Endodermal cell (in vitro differentiated cells): ENCODE data around the gene PRKCZ. TPM values are rescaled to one million over a fixed set of nuclear protein-coding genes. Genes with fewer than 3 reads are reported as not detected.

Experiments used
- DNase-seq: peaks from one replicate; pipeline ENCODE4 v3.0.0-alpha.2; 2017
- H3K27ac ChIP-seq: 2 replicates; pipeline ENCODE4 v1.5.1; 2013; ENCODE audit warnings: mild to moderate bottlenecking, low read depth, low read length, moderate library complexity
- H3K27me3 ChIP-seq: 2 replicates; pipeline ENCODE4 v1.6.1; 2013; ENCODE audit warnings: mild to moderate bottlenecking, low read length, moderate library complexity; ENCODE audit not compliant: insufficient read depth, control insufficient read depth, poor library complexity, severe bottlenecking
- H3K36me3 ChIP-seq: 2 replicates; pipeline ENCODE4 v1.7.0; 2013; ENCODE audit warnings: mild to moderate bottlenecking, low read length, moderate library complexity; ENCODE audit not compliant: control insufficient read depth, insufficient read depth
- H3K4me1 ChIP-seq: one replicate; pipeline ENCODE4 v1.7.0; 2013; ENCODE audit warnings: low read length; ENCODE audit not compliant: control insufficient read depth, insufficient read depth
- H3K4me3 ChIP-seq: 2 replicates; pipeline ENCODE4 v1.5.1; 2013; ENCODE audit warnings: mild to moderate bottlenecking, low read length, moderate library complexity
- H3K9ac ChIP-seq: 2 replicates; pipeline ENCODE4 v1.6.1; 2013; ENCODE audit warnings: mild to moderate bottlenecking, low read length, moderate library complexity; ENCODE audit not compliant: poor library complexity, severe bottlenecking; ENCODE audit errors: extremely low read depth
- H3K9me3 ChIP-seq: 2 replicates; pipeline ENCODE4 v1.6.1; 2013; ENCODE audit warnings: mild to moderate bottlenecking, low read length, moderate library complexity; ENCODE audit not compliant: control insufficient read depth
- H3K27ac Mint-ChIP-seq: 2 replicates; pipeline ENCODE4 v1.8.0; 2020; ENCODE audit warnings: mixed read lengths
- H3K27me3 Mint-ChIP-seq: 2 replicates; pipeline ENCODE4 v1.8.0; 2021; ENCODE audit warnings: mild to moderate bottlenecking, mixed read lengths; ENCODE audit not compliant: insufficient read depth
- H3K36me3 Mint-ChIP-seq: 2 replicates; pipeline ENCODE4 v1.8.0; 2020; ENCODE audit warnings: low read depth, mixed read lengths
- H3K4me1 Mint-ChIP-seq: 2 replicates; pipeline ENCODE4 v1.8.0; 2020; ENCODE audit warnings: mixed read lengths
- H3K4me3 Mint-ChIP-seq: 2 replicates; pipeline ENCODE4 v1.8.0; 2020; ENCODE audit warnings: mild to moderate bottlenecking, moderate library complexity, mixed read lengths
- H3K9me3 Mint-ChIP-seq: 2 replicates; pipeline ENCODE4 v1.8.0; 2020; ENCODE audit warnings: mild to moderate bottlenecking, mixed read lengths
- CTCF ChIP-seq: fragments of 200-600 bp; sonication (generic); conservative IDR thresholded peaks from 2 replicates; pipeline ENCODE4 v1.5.0; 2021; ENCODE audit warnings: antibody characterized with exemption, mild to moderate bottlenecking
- WGBS, 2 experiments: methylation state at CpG; one replicate each; pipeline versions ENCODE4 v1.1.5 to v1.1.7; 2013; ENCODE audit warnings: missing lambda C conversion rate in 2 of 2, mixed read lengths in 1 of 2; ENCODE audit not compliant: insufficient coverage in 1 of 2, insufficient read length in 1 of 2; 5-methylcytosine and 5-hydroxymethylcytosine counted together
- total RNA-seq, 2 donors: library from RNA; stranded (reverse); fragmentation: NEBNext Ultra II Directional in 1 of 2; extraction: Animal tissue kit (Norgen Biotek cat#: 25700) in 1 of 2; gene quantifications; 2 replicates in 1 of 2; 3 replicates in 1 of 2; pipeline ENCODE4 v1.2.1, GENCODE V29; 2021

Gene PRKCZ
- total RNA-seq, 2 donors from 2014 or later: 49.9 to 68.5 TPM

GRCh38 chr1:2212274-2212531 is 162.0 kb downstream of the PRKCZ start:
- 61% methylated on average over 5 to 10 of the region's 10 CpGs for WGBS, 2 experiments
- no peak for TF ChIP-seq CTCF
- H3K27ac Mint-ChIP-seq: peak overlapping the region; percentile 89
- no peaks in the 10 kb centered on the region for H3K9me3 Mint-ChIP-seq
- no peaks in the 10 kb centered on the region for H3K27me3 Mint-ChIP-seq
- no peak for DNase-seq
- Histone ChIP-seq H3K4me1 (peaks cover 10% of the 10 kb centered on the region), H3K27me3 (no peaks in the 10 kb centered on the region), H3K9me3 (no peaks in the 10 kb centered on the region), H3K27ac (peak overlapping the region; percentile 96), H3K36me3 (no peaks in the 10 kb centered on the region), H3K4me3 (no peak overlapping the region), H3K9ac (peak overlapping the region; percentile 63)
- H3K4me1 Mint-ChIP-seq: peaks cover 17% of the 10 kb centered on the region
- H3K4me3 Mint-ChIP-seq: peak overlapping the region; percentile 29
- H3K36me3 Mint-ChIP-seq: no peaks in the 10 kb centered on the region

- Histone ChIP-seq H3K36me3 (no peaks in the 10 kb centered on the region), H3K4me3 (no peak overlapping the region), H3K9me3 (no peaks in the 10 kb centered on the region), H3K4me1 (peaks cover 10% of the 10 kb centered on the region), H3K27ac (peak overlapping the region; percentile 96), H3K9ac (peak overlapping the region; percentile 63), H3K27me3 (no peaks in the 10 kb centered on the region)
- Mint-ChIP-seq H3K36me3 (no peaks in the 10 kb centered on the region), H3K27ac (peak overlapping the region; percentile 84), H3K4me1 (peaks cover 14% of the 10 kb centered on the region), H3K4me3 (peak overlapping the region; percentile 29), H3K9me3 (no peaks in the 10 kb centered on the region), H3K27me3 (no peaks in the 10 kb centered on the region)
- whole genome bisulfite sequencing, 2 experiments: 21 to 39% methylated on average over 30 to 49 of the region's 49 CpGs
- DNase-seq: peak; percentile 97
- peak; percentile 28 for TF ChIP-seq CTCF
Observed at GRCh38 chr1:2212532-2213491, 162.6 kb downstream of the PRKCZ start.

GRCh38 chr1:2213576-2214505 is 163.6 kb downstream of the PRKCZ start:
- Histone ChIP-seq H3K4me1 (peaks cover 10% of the 10 kb centered on the region), H3K36me3 (no peaks in the 10 kb centered on the region), H3K27ac (peak overlapping the region; percentile 96), H3K9ac (no peak overlapping the region), H3K27me3 (no peaks in the 10 kb centered on the region), H3K4me3 (no peak overlapping the region), H3K9me3 (no peaks in the 10 kb centered on the region)
- H3K27me3 Mint-ChIP-seq: no peaks in the 10 kb centered on the region
- H3K9me3 Mint-ChIP-seq: no peaks in the 10 kb centered on the region
- WGBS, 2 experiments: 87 to 88% methylated on average over 23 to 32 of the region's 32 CpGs
- H3K4me1 Mint-ChIP-seq: peaks cover 11% of the 10 kb centered on the region
- no peak overlapping the region for H3K27ac Mint-ChIP-seq
- H3K36me3 Mint-ChIP-seq: no peaks in the 10 kb centered on the region
- no peak for TF ChIP-seq CTCF
- H3K4me3 Mint-ChIP-seq: no peak overlapping the region
- DNase-seq: peak; percentile 75
